Sciatic nerve (tissue), 2 donors: ENCODE results near the gene UNC13D. TPM values are rescaled to one million over a fixed set of nuclear protein-coding genes. Genes with fewer than 3 reads are reported as not detected.
"Not testable (repeated sequence)": the region's sequence is repeated elsewhere in the genome, so short reads cannot be mapped to it uniquely, and the experiment has no call there.

ENCODE experiments used
- ATAC-seq: fragments of 200-7000 bp; cut with Tn5 transposase; one replicate; pipeline ENCODE4 v1.9.1; 2020; ENCODE audit warnings: mild to moderate bottlenecking, moderate library complexity
- DNase-seq: peaks from one replicate; pipeline ENCODE4 v3.0.0-alpha.2; 2020; ENCODE audit warnings: low spot score
- intact Hi-C: fragments of 100-400 bp; cut with DNase I; formaldehyde crosslinking; loops from one replicate; pipeline ENCODE4 v1.14.2; 2022
- total RNA-seq: library from RNA; stranded (reverse); fragmentation: NEBNext Ultra II Directional; extraction: Animal tissue kit (Norgen Biotek cat#: 25700); gene quantifications from one replicate; pipeline ENCODE4 v1.2.1, GENCODE V29; 2021
- donor health status: DM: no; HTN: no; CAD: no.
- donor health status: DM: no; HTN: no; CAD: no.

Gene UNC13D
- total RNA-seq, 1 donor from 2014 or later = 30.9 TPM

GRCh38 chr17:75854881-75855309 is 10.7 kb upstream of the UNC13D start:
- ATAC-seq (peak; percentile 41), DNase-seq (no peak)
- intact Hi-C loops = no loop called here

- DNase-seq = no peak
- peak; percentile 4 for ATAC-seq
Measured at GRCh38 chr17:75854101-75854748, 10.0 kb upstream of the UNC13D start.

GRCh38 chr17:75853433-75853832 is 9.2 kb upstream of the UNC13D start:
- ATAC-seq (no peak), DNase-seq (no peak)
- intact Hi-C loops = no loop called here

More at GRCh38 chr17:75854101-75854748, 10.0 kb upstream of the UNC13D start:
- intact Hi-C loops = no loop called here

GRCh38 chr17:75851693-75851991 is 7.4 kb upstream of the UNC13D start:
- intact Hi-C loops = loop anchor here (2.0 kb wide), 1 partner anchor 61 kb away; no protein-coding TSS in a partner anchor
- not testable (repeated sequence) for DNase-seq, ATAC-seq

GRCh38 chr17:75850928-75851692 is 6.9 kb upstream of the UNC13D start:
- intact Hi-C loops = loop anchor here (2.0 kb wide), 1 partner anchor 60 kb away; no protein-coding TSS in a partner anchor
- ATAC-seq = no peak
- DNase-seq = no peak

- no peak for DNase-seq
- ATAC-seq = no peak
- intact Hi-C loops = loop anchor here (2.0 kb wide), 1 partner anchor 59 kb away; no protein-coding TSS in a partner anchor
Measured at GRCh38 chr17:75849724-75850123, 5.5 kb upstream of the UNC13D start.

- ATAC-seq (no peak), DNase-seq (no peak)
- intact Hi-C loops = no loop called here
Measured at GRCh38 chr17:75849279-75849646, 5.1 kb upstream of the UNC13D start.

- DNase-seq = peak; percentile 89
- ATAC-seq = peak; percentile 29
- intact Hi-C loops = no loop called here
Measured at GRCh38 chr17:75848523-75849278, 4.5 kb upstream of the UNC13D start.

- intact Hi-C loops = no loop called here
- ATAC-seq = no peak
Measured at GRCh38 chr17:75847614-75848522, 3.7 kb upstream of the UNC13D start.

GRCh38 chr17:75846692-75847613 is 2.7 kb upstream of the UNC13D start:
- intact Hi-C loops = no loop called here
- DNase-seq = no peak
- ATAC-seq = no peak

More at GRCh38 chr17:75847614-75848522, 3.7 kb upstream of the UNC13D start:
- no peak for DNase-seq

- DNase-seq = no peak
- no peak for ATAC-seq
- intact Hi-C loops = no loop called here
Measured at GRCh38 chr17:75845933-75846691, 1.9 kb upstream of the UNC13D start.

GRCh38 chr17:75845058-75845711 is 981 bp upstream of the UNC13D start:
- intact Hi-C loops = no loop called here
- ATAC-seq = peak; percentile 60
- peak; percentile 84 for DNase-seq

- ATAC-seq = peak; percentile 6
- DNase-seq = no peak
- intact Hi-C loops = no loop called here
Measured at GRCh38 chr17:75844530-75845057, 390 bp upstream of the UNC13D start.

GRCh38 chr17:75842963-75843576 is 1.1 kb downstream of the UNC13D start:
- no peak for ATAC-seq
- intact Hi-C loops = no loop called here
- DNase-seq = no peak

- ATAC-seq (no peak), DNase-seq (no peak)
- intact Hi-C loops = no loop called here
Measured at GRCh38 chr17:75842411-75842810, 1.8 kb downstream of the UNC13D start.

GRCh38 chr17:75840799-75841164 is 3.4 kb downstream of the UNC13D start:
- DNase-seq (no peak), ATAC-seq (no peak)
- intact Hi-C loops = no loop called here
